ENCODE results near the gene C12orf42.

Gene C12orf42

DNA sequence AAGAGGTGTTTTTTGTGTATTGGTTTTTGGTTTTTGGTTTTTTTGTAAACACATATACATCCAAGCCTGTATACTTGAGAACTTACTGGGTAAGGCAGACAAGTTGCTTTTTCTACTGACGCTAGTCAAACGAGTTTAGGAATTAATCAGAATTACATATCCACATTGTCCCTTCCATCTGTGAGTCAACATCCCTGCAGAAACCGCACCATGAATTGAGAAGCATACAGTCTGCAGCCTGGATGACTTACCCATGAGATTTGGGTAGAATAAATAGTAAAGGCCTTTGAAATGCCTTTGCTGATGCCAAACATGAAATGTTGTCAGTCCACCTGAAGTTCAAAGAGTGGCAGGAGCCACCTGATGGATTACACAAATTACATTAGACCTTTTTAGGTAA, 21.4 kb upstream of the C12orf42 start:
- TF ChIP-seq, protein P1, sequence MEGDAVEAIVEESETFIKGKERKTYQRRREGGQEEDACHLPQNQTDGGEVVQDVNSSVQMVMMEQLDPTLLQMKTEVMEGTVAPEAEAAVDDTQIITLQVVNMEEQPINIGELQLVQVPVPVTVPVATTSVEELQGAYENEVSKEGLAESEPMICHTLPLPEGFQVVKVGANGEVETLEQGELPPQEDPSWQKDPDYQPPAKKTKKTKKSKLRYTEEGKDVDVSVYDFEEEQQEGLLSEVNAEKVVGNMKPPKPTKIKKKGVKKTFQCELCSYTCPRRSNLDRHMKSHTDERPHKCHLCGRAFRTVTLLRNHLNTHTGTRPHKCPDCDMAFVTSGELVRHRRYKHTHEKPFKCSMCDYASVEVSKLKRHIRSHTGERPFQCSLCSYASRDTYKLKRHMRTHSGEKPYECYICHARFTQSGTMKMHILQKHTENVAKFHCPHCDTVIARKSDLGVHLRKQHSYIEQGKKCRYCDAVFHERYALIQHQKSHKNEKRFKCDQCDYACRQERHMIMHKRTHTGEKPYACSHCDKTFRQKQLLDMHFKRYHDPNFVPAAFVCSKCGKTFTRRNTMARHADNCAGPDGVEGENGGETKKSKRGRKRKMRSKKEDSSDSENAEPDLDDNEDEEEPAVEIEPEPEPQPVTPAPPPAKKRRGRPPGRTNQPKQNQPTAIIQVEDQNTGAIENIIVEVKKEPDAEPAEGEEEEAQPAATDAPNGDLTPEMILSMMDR (IDR thresholded peaks at IDR 0.05; ENCODE audit: low read depth, low read length) = no peak
- no peaks in the 10 kb centered on the region for H3K9me3 ChIP-seq (ENCODE audit: severe bottlenecking)
- H3K27ac ChIP-seq = no peak overlapping the region
- H3K27me3 ChIP-seq (ENCODE audit: insufficient read depth, low read depth, severe bottlenecking) = no peaks in the 10 kb centered on the region
- no peaks in the 10 kb centered on the region for H3K36me3 ChIP-seq
- DNase-seq = no peak
- H3K4me3 ChIP-seq (ENCODE audit: low read depth, low read length) = no peak overlapping the region

DNA sequence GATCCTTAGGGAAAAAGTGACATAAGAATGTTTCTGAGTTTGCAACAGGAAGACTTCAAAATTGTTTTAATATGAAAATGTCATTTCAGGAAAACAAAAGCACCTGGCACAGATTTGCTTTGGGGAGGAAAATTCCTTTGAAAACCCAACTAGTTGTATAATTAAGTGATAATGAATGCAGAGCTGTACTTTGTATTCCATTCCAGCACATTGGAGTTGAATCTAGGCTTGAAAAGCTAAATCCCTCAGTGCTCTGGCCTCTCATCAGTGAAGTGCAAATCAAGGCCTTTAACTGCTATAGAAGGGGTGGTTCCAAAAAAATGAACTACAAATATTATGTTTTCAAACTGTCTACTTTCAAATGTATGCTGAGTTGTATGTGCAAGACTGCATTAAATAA, 19.6 kb upstream of the C12orf42 start:
- Histone ChIP-seq H3K27me3 (ENCODE audit: insufficient read depth, low read depth, severe bottlenecking) (no peaks in the 10 kb centered on the region), H3K27ac (no peak overlapping the region), H3K9me3 (ENCODE audit: severe bottlenecking) (no peaks in the 10 kb centered on the region), H3K36me3 (no peaks in the 10 kb centered on the region), H3K4me3 (ENCODE audit: low read depth, low read length) (no peak overlapping the region)
- no peak for DNase-seq
- TF ChIP-seq, protein P1 (IDR thresholded peaks at IDR 0.05; ENCODE audit: low read depth, low read length) = no peak

DNA sequence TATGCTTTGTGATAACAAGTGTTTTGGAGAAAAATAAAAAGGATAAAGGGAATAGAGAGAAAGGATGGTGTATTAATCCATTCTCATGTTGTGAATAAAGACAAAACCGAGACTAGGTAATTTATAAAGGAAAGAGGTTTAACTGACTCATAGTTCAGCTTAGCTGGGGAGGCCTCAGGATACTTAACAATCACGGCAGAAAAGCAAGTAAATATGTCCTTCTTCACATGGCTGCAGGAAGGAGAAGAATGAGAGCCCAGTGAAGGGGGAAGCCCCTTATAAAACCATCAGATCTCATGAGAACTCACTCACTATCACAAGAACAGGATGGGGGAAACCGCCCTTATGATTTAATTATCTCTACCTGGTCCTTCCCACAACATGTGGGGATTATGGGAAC, 18.1 kb upstream of the C12orf42 start:
- H3K4me3 ChIP-seq (ENCODE audit: low read depth, low read length) = no peak overlapping the region
- H3K27me3 ChIP-seq (ENCODE audit: insufficient read depth, low read depth, severe bottlenecking) = no peaks in the 10 kb centered on the region
- H3K36me3 ChIP-seq = no peaks in the 10 kb centered on the region
- H3K27ac ChIP-seq = no peak overlapping the region
- no peak for DNase-seq
- TF ChIP-seq, protein P1 (IDR thresholded peaks at IDR 0.05; ENCODE audit: low read depth, low read length) = no peak
- H3K9me3 ChIP-seq (ENCODE audit: severe bottlenecking) = no peaks in the 10 kb centered on the region

DNA sequence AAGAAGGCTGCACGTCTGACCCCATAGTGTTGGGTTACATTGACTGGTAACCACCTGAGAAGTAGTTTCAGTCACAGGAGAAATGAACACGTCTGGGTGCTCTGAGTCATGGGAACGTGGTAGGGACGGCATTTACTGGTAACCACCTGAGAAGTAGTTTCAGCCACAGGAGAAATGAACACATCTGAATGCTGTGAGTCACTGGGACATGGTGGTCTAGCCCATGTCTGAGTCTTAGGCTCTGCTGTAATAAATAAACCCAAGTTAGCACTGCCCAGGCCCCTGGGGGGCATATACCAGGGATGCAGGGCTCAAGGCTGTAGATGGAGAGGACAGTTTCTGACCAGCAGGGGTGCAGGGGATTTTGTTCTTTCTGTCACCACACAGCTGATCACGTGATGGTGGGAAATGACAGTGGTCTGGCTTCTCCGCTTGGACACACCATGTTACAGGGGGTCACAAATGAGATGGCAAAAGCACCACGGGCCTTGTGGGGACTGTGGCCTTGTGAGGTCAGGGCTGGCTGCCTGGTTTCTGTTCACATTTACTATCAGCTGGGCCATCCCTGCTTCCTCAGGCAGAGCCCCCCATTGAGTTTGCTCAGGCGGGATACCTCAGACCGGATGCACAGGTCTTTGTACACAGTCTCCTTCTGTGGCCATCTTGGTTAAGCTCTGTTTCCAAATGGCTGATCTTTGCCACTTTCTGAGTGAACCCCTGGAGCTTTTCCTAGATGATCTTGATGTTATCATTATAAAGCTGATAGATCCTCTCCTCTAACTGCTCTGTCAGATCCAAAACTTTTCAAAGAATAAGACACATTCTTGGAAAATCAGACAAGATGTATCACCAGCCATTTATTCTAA, 9.8 kb upstream of the C12orf42 start:
- DNase-seq = no peak
- no peak overlapping the region for H3K27ac ChIP-seq
- no peaks in the 10 kb centered on the region for H3K27me3 ChIP-seq (ENCODE audit: insufficient read depth, low read depth, severe bottlenecking)
- TF ChIP-seq, protein P1 (IDR thresholded peaks at IDR 0.05; ENCODE audit: low read depth, low read length) = no peak
- no peak overlapping the region for H3K4me3 ChIP-seq (ENCODE audit: low read depth, low read length)
- H3K36me3 ChIP-seq = no peaks in the 10 kb centered on the region
- H3K9me3 ChIP-seq (ENCODE audit: severe bottlenecking) = no peaks in the 10 kb centered on the region

DNA sequence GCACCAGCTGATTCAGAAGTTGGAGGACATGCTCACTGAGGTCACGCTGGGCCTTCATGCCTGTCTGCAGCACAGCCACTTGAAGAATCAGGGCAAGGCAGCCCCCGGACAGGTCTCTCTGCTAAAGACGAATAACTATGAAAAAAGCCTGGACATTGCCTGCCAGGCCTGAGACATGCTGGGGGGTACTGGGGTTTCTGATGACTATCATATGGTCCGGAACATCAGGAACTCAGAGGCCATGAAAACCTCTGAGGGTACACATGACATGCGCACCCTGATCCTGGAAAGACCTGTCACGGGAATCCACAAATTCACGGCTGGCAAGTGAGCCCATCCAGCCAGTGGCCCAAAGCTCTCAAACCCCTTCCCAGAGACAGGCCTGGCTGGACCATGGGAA, 8.8 kb upstream of the C12orf42 start:
- H3K36me3 ChIP-seq = no peaks in the 10 kb centered on the region
- no peak overlapping the region for H3K4me3 ChIP-seq (ENCODE audit: low read depth, low read length)
- DNase-seq = no peak
- no peaks in the 10 kb centered on the region for H3K27me3 ChIP-seq (ENCODE audit: insufficient read depth, low read depth, severe bottlenecking)
- H3K9me3 ChIP-seq (ENCODE audit: severe bottlenecking) = no peaks in the 10 kb centered on the region
- no peak overlapping the region for H3K27ac ChIP-seq
- TF ChIP-seq, protein P1 (IDR thresholded peaks at IDR 0.05; ENCODE audit: low read depth, low read length) = no peak

All from WERI-Rb-1 (cell line).